Esophagus squamous epithelium (tissue), 5 donors: Measurements from ENCODE around the gene STT3B. TPM values are rescaled to one million over a fixed set of nuclear protein-coding genes. Genes with fewer than 3 reads are reported as not detected.

Experiments used
- DNase-seq: peaks from one replicate; lab custom pipeline; 2025; lab: John Stamatoyannopoulos, UW
- H3K27ac ChIP-seq, 4 donors: fragments of 200-600 bp; sonication (generic); one replicate each; pipeline ENCODE4 v1.5.1; 2016 to 2019; ENCODE audit warnings: mild to moderate bottlenecking in 1 of 4
- H3K27me3 ChIP-seq, 4 donors: fragments of 200-600 bp; sonication (generic); 1 replicate in 3 of 4; 2 replicates in 1 of 4; pipeline versions ENCODE4 v1.5.1 to v1.6.0; 2017 to 2021; ENCODE audit warnings: antibody characterized with exemption in 1 of 4
- H3K36me3 ChIP-seq, 3 donors: fragments of 200-600 bp; sonication (generic); one replicate each; pipeline ENCODE4 v1.5.1; 2016 to 2019
- H3K4me1 ChIP-seq, 3 donors: fragments of 200-600 bp; sonication (generic); one replicate each; pipeline ENCODE4 v1.5.1; 2017 to 2019
- H3K4me3 ChIP-seq, 4 donors: fragments of 200-600 bp; sonication (generic); 1 replicate in 3 of 4; 2 replicates in 1 of 4; pipeline ENCODE4 v1.5.1; 2016 to 2019; ENCODE audit warnings: mild to moderate bottlenecking in 2 of 4, moderate library complexity in 1 of 4
- H3K9me3 ChIP-seq, 3 donors: fragments of 200-600 bp; sonication (generic); one replicate each; pipeline ENCODE4 v1.5.1; 2016 to 2019
- POLR2A ChIP-seq, 4 donors: fragments of 450-650 bp; IDR thresholded peaks; one replicate each; pipeline ENCODE4 v1.6.1; 2017; ENCODE audit warnings: antibody characterized with exemption in 4 of 4, mild to moderate bottlenecking in 4 of 4, moderate library complexity in 3 of 4
- WGBS, 2 donors: methylation state at CpG; one replicate each; pipeline ENCODE4 v1.1.5; 2018; 5-methylcytosine and 5-hydroxymethylcytosine counted together
- intact Hi-C: fragments of 100-400 bp; cut with DNase I; formaldehyde crosslinking; loops from one replicate; pipeline ENCODE4 v1.15.0; 2022
- total RNA-seq, 4 donors: library from RNA; depleted of rRNA; stranded (reverse); fragments of >200 nt; gene quantifications; one replicate each; pipeline ENCODE4 v1.1.0, GENCODE V29; 2016
- TF ChIP-seq, protein P1 (sequence below), 6 experiments: fragments of 450-650 bp in 4 of 6; fragments of 200-600 bp in 2 of 6; sonication (generic) in 2 of 6; IDR thresholded peaks; one replicate each; pipeline ENCODE4 v1.5.1; 2016 to 2019; ENCODE audit warnings: antibody characterized with exemption in 6 of 6, mild to moderate bottlenecking in 4 of 6, moderate library complexity in 4 of 6
- donor health status: DM: yes; HTN: yes; CAD: no.

The STT3B gene
- total RNA-seq, 4 donors from 2014 or later = 82.1 to 123 (median 93.5) TPM

DNA sequence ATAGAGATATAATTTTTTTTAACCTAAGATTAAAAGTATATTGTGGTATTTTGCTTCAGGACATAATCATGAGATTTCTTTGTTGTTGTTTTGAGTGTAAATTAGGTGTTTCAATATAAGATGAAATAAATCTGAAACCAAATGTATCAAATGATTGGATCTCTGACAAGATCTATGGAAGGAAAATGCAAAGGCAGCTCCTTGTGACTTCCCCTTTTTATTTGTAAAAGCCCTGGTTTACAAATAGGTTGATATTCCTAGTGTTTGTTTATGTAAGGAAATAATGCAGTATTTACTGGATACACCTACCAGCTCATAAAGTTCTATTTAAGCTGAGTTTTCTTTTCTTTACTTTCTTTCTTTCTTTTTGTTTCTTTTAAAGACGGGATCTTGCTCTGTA is 35.9 kb downstream of the STT3B start:
- WGBS, 2 donors = 86 to 93% methylated on average over 1 of the region's 1 CpG
- Histone ChIP-seq H3K27ac (no peak overlapping the region), H3K4me3 (no peak overlapping the region), H3K27me3 (no peaks in the 10 kb centered on the region), H3K4me1 (peaks cover 0 to 40% (median 2%) of the 10 kb centered on the region in 3 donors), H3K9me3 (no peaks in the 10 kb centered on the region), H3K36me3 (no peaks in the 10 kb centered on the region)
- intact Hi-C loops = no loop called here
- TF ChIP-seq, protein P1, sequence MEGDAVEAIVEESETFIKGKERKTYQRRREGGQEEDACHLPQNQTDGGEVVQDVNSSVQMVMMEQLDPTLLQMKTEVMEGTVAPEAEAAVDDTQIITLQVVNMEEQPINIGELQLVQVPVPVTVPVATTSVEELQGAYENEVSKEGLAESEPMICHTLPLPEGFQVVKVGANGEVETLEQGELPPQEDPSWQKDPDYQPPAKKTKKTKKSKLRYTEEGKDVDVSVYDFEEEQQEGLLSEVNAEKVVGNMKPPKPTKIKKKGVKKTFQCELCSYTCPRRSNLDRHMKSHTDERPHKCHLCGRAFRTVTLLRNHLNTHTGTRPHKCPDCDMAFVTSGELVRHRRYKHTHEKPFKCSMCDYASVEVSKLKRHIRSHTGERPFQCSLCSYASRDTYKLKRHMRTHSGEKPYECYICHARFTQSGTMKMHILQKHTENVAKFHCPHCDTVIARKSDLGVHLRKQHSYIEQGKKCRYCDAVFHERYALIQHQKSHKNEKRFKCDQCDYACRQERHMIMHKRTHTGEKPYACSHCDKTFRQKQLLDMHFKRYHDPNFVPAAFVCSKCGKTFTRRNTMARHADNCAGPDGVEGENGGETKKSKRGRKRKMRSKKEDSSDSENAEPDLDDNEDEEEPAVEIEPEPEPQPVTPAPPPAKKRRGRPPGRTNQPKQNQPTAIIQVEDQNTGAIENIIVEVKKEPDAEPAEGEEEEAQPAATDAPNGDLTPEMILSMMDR (IDR thresholded peaks at IDR 0.05) = no peak
- TF ChIP-seq POLR2A (IDR thresholded peaks at IDR 0.05) = no peak
- no peak for DNase-seq

DNA sequence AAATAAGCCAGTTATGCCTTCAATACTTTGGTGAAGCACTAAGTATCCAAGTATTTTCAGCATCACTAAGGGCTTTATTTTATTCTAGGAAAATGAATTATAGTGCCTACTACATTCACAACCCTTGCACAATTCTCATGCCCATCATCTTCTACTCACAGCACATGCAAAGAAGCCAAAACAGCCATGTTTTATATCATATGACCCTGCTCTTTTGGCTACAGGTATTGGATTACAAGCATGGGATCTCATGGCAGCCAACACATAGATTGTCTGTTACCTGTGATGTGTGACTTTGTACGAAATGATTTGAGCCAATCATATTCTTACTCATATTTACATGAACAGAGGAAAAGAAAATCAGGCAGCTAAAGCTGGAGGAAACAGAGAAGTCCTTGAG is 38.6 kb downstream of the STT3B start:
- intact Hi-C loops = no loop called here
- H3K27ac ChIP-seq = no peak overlapping the region
- no peak for DNase-seq
- no peaks in the 10 kb centered on the region for H3K9me3 ChIP-seq
- no peak for TF ChIP-seq POLR2A (IDR thresholded peaks at IDR 0.05)
- TF ChIP-seq, protein P1 (IDR thresholded peaks at IDR 0.05) = no peak
- peaks cover 0 to 45% (median 0%) of the 10 kb centered on the region in 3 donors for H3K4me1 ChIP-seq
- 89 to 94% methylated on average over 1 of the region's 1 CpG for WGBS, 2 donors
- H3K27me3 ChIP-seq = no peaks in the 10 kb centered on the region
- H3K4me3 ChIP-seq = no peak overlapping the region
- no peaks in the 10 kb centered on the region for H3K36me3 ChIP-seq

DNA sequence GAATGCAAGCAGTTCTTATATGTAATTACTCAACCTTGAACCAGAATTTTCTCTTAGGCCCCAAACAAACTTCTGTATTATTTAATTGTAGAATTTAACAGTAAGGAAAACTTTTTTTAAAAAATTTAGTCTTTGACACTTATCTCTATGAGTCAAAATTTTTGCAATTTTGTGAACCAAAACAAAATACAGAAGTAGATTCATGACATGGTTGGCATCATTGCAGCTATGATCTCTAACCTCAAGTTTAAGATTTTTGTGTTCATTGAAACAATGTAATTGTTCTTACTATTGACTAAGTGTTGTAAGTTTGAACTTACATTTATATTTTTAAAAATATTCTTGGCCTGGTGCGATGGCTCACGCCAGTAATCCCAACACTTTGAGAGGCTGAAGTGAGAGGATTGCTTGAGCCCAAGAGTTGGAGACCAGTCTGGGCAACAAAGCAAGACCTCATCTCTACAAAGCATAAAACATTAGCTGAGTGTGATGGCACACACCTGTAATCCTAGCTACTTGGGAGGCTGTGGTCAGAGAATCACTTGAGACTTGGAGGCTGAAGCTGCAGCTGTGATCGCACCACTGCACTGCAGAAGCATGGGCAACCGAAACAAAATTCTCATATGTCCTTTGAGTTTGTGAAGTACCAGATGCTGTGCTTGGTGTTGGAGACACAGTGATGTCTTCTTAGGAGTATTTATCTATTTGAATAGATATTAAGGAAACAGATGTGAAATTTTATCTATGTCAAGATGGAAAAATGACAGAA is 39.7 kb downstream of the STT3B start:
- no peak for TF ChIP-seq POLR2A (IDR thresholded peaks at IDR 0.05)
- TF ChIP-seq, protein P1 (IDR thresholded peaks at IDR 0.05) = no peak
- no peak overlapping the region for H3K4me3 ChIP-seq
- intact Hi-C loops = no loop called here
- WGBS, 2 donors = 93 to 95% methylated on average over 4 of the region's 4 CpGs
- no peak overlapping the region for H3K27ac ChIP-seq
- no peaks in the 10 kb centered on the region for H3K27me3 ChIP-seq
- no peaks in the 10 kb centered on the region for H3K36me3 ChIP-seq
- H3K9me3 ChIP-seq = no peaks in the 10 kb centered on the region
- H3K4me1 ChIP-seq = peaks cover 0 to 37% (median 0%) of the 10 kb centered on the region in 3 donors
- DNase-seq = no peak

DNA sequence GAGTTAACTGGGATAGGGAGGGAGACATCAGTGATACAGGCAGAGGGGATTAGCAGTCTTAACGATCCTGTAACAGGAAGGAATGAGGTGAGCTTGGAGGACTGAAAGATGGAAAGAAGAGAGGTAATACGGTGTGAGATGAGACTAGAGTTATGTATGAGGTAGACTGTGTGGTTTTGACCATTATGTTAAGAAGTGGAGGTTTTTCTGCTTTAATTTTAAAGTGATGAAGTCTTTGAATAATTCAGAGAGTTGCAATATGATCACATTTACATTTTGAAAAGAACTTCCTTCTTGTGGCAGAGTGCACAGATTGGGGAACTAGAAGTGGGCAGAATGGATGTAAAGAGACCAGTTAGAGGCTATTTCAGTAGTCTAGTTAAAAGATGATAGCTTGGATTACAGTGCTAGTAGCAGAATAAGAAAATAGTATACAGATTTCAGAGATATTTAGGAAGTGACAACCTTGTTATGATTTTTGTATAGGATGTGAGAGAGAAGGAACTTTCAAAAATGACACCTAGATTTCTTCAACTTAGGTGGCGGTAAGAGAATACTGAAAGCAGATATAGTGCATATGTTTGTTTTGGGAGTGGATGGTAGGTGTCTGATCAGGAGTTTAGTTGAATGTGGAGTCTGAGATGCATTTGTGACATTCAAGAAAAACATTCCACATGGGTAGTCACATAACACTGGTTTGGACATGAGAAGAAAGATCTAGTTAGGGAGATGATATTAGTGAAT is 40.5 kb downstream of the STT3B start:
- intact Hi-C loops = no loop called here
- no peak overlapping the region for H3K4me3 ChIP-seq
- H3K27ac ChIP-seq = no peak overlapping the region
- H3K36me3 ChIP-seq = peaks cover 0 to 2% (median 0%) of the 10 kb centered on the region in 3 donors
- H3K9me3 ChIP-seq = no peaks in the 10 kb centered on the region
- H3K27me3 ChIP-seq = no peaks in the 10 kb centered on the region
- DNase-seq = no peak
- WGBS, 2 donors = 55 to 62% methylated on average over 3 of the region's 3 CpGs
- peaks cover 0 to 36% (median 0%) of the 10 kb centered on the region in 3 donors for H3K4me1 ChIP-seq
- no peak for TF ChIP-seq POLR2A (IDR thresholded peaks at IDR 0.05)
- TF ChIP-seq, protein P1 (IDR thresholded peaks at IDR 0.05) = no peak

DNA sequence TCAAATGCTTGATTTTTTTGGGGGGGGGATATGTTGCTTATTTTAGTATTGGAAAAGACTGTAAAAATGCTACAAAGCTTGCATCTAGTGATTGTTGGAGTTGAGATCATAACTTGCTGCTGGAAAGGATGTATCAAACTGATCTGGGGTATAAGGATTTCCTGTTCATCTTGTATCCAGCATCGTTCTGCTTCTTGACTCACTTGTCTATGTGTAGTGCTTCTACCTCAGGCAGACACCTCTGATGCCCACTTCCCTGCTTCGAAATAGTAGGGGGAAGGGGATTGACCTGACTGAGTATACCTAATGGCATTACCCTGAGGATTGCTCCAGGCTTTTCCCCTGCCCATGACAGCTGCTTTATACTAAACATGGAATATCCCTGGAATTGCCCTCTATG is 42.7 kb downstream of the STT3B start:
- Histone ChIP-seq H3K4me1 (peaks cover 0 to 27% (median 0%) of the 10 kb centered on the region in 3 donors), H3K27ac (no peak overlapping the region), H3K36me3 (peaks cover 0 to 18% (median 0%) of the 10 kb centered on the region in 3 donors), H3K27me3 (no peaks in the 10 kb centered on the region), H3K9me3 (no peaks in the 10 kb centered on the region), H3K4me3 (no peak overlapping the region)
- intact Hi-C loops = no loop called here
- no peak for DNase-seq
- no peak for TF ChIP-seq POLR2A (IDR thresholded peaks at IDR 0.05)
- TF ChIP-seq, protein P1 (IDR thresholded peaks at IDR 0.05) = no peak
- 40 to 66% methylated on average over 2 of the region's 2 CpGs for WGBS, 2 donors
